K562 (cell line): ENCODE data around the gene ARMH3. TPM values are rescaled to one million over a fixed set of nuclear protein-coding genes. Genes with fewer than 3 reads are reported as not detected.

Experiments used
- ATF1 ChIP-seq, 2 experiments: fragments of 450-650 bp in 1 of 2; IDR thresholded peaks; 2 replicates each; pipeline ENCODE4 v1.6.1; 2016; ENCODE audit warnings: missing compliant biosample characterization in 1 of 2, missing genetic modification characterization in 1 of 2
- CHD1 ChIP-seq: fragments of 200-600 bp; sonication (generic); IDR thresholded peaks from one replicate; pipeline ENCODE4 v1.6.1; 2012; ENCODE audit warnings: mild to moderate bottlenecking, moderate library complexity, low read length, inconsistent platforms
- CREB1 ChIP-seq, 2 experiments: sonication (generic) in 1 of 2; formaldehyde crosslinking in 1 of 2; IDR thresholded peaks; 2 replicates each; pipeline versions ENCODE4 v1.6.1 to v1.8.0; 2012 to 2022; ENCODE audit warnings: inconsistent platforms in 1 of 2, mild to moderate bottlenecking in 1 of 2, missing genetic modification reagents in 1 of 2, moderate library complexity in 1 of 2
- E4F1 ChIP-seq: fragments of 250-450 bp; sonication (Bioruptor Pico); IDR thresholded peaks from 2 replicates; pipeline ENCODE4 v1.5.0; 2021; ENCODE audit warnings: mild to moderate bottlenecking, borderline replicate concordance
- ELF1 ChIP-seq: fragments of 200-800 bp; sonication (Bioruptor generic); IDR thresholded peaks from 2 replicates; pipeline ENCODE4 v1.6.1; 2016; ENCODE audit warnings: missing genetic modification characterization, missing compliant biosample characterization
- MNT ChIP-seq, 2 experiments: fragments of 450-650 bp; conservative IDR thresholded peaks; 2 replicates each; pipeline ENCODE4 v1.6.1; 2017; ENCODE audit warnings: mild to moderate bottlenecking in 2 of 2, moderate library complexity in 2 of 2
- MTA1 ChIP-seq: fragments of 450-650 bp; IDR thresholded peaks from 2 replicates; pipeline ENCODE4 v1.6.1; 2017; ENCODE audit warnings: borderline replicate concordance
- POLR2AphosphoS5 ChIP-seq: IDR thresholded peaks from 2 replicates; pipeline ENCODE4 v1.6.1; 2011; ENCODE audit warnings: mild to moderate bottlenecking, low read depth, low read length, moderate library complexity; ENCODE audit not compliant: control insufficient read depth, insufficient read depth
- PTTG1 ChIP-seq: fragments of 450-650 bp; IDR thresholded peaks from 2 replicates; pipeline ENCODE4 v1.6.1; 2016; ENCODE audit warnings: low read depth, mild to moderate bottlenecking, missing genetic modification characterization, missing compliant biosample characterization
- RB1 ChIP-seq: fragments of 450-650 bp; IDR thresholded peaks from 2 replicates; pipeline ENCODE4 v1.6.1; 2017; ENCODE audit warnings: low read depth, mild to moderate bottlenecking
- SIN3A ChIP-seq, 2 experiments: fragments of 150-350 bp in 1 of 2; IDR thresholded peaks; 2 replicates each; pipeline ENCODE4 v1.6.1; 2011 to 2016; ENCODE audit warnings: borderline replicate concordance in 2 of 2, low read depth in 2 of 2, low read length in 2 of 2, mild to moderate bottlenecking in 2 of 2, moderate library complexity in 2 of 2; ENCODE audit not compliant: control insufficient read depth in 1 of 2
- TAF1 ChIP-seq: IDR thresholded peaks from 2 replicates; pipeline ENCODE4 v1.6.1; 2011; ENCODE audit warnings: mild to moderate bottlenecking, low read length, moderate library complexity; ENCODE audit not compliant: insufficient read depth, control insufficient read depth, severe bottlenecking; ENCODE audit errors: extremely low read depth
- YY1 ChIP-seq, 3 experiments: IDR thresholded peaks; 2 replicates each; pipeline ENCODE4 v1.6.1; 2011; ENCODE audit warnings: low read length in 2 of 3, mild to moderate bottlenecking in 2 of 3, moderate library complexity in 2 of 3, borderline replicate concordance in 1 of 3, control low read depth in 1 of 3, low read depth in 1 of 3; ENCODE audit not compliant: insufficient read depth in 3 of 3, insufficient replicate concordance in 2 of 3, control insufficient read depth in 1 of 3, insufficient read length in 1 of 3; ENCODE audit errors: extremely low read depth in 1 of 3
- polyA plus RNA-seq, 8 experiments: library from polyadenylated mRNA; depleted of rRNA in 4 of 8; stranded (reverse) in 5 of 8; unstranded in 3 of 8; fragments of >200 nt; fragmentation: Nextera tagmentation in 2 of 8; fragmentation: Illumina TruSeq in 1 of 8; extraction: Ambion mirVana in 2 of 8; extraction: Trizol in 1 of 8; gene quantifications; 2 replicates each; pipeline versions ENCODE4 v1.2.1 to v1.2.3, GENCODE V29; 2011 to 2014; ENCODE audit warnings: inconsistent platforms in 1 of 8, missing spikeins in 1 of 8
- total RNA-seq, 7 experiments: library from RNA; depleted of rRNA in 6 of 7; stranded (reverse); fragments of >200 nt in 6 of 7; fragmentation: Illumina TruSeq in 2 of 7; extraction: Trizol in 2 of 7; gene quantifications; 2 replicates each; pipeline versions ENCODE4 v1.2.1 to v1.2.3, GENCODE V29; 2011 to 2021; ENCODE audit warnings: low replicate concordance in 1 of 7
- TF ChIP-seq, protein P1 (sequence below), 2 experiments: fragments of 450-650 bp in 1 of 2; IDR thresholded peaks; 2 replicates each; pipeline ENCODE4 v1.6.1; 2011 to 2017; ENCODE audit warnings: low read depth in 2 of 2, antibody characterized with exemption in 1 of 2, borderline replicate concordance in 1 of 2, low read length in 1 of 2, mild to moderate bottlenecking in 1 of 2, mixed read lengths in 1 of 2; ENCODE audit not compliant: control insufficient read depth in 1 of 2

The ARMH3 gene
- total and polyA plus RNA-seq, 9 of the 15 experiments (the other 6 are each of a cell fraction or from before 2014, with no cell fraction given) = 0.29 to 0.73 TPM; not detected in 7

DNA sequence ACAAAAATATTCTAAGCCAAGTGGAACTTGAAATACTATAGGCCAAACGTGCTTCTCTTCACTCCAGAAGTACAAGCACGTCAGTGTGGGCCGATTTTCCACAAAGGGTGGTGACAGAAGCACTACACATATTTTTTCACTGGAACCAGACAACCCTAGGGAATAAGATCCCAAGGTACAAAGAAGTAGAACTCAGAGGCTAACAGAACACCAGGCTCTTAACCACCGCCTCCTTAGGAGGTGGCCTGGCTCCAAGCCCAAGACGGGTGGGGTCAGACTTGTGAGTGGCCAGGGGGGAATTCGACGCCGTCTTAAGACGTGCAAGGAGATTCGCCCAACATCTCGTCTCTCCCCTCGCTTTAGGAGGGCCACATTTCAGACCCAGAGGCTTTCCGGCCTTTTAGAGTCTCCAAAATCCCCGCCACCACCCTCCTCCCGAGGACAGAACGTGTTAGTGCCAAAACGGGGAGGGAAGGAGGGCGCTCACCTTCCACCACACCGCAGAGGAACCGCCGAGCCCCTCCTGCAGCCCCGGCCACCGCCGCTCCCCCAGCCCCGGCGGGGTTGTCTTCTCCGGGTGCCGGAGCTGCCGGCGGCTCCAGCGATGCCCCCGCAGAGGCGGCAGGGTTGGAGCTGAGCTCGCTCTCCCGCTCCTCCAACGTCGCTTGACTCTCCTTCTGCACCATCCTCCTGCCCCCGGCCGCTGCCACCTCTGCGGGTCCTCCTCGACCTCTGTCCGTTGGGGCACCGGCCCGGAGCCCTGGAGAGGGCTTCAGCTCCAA lies 238.4 kb downstream of the ARMH3 start (continued):
- TF ChIP-seq, protein P1, sequence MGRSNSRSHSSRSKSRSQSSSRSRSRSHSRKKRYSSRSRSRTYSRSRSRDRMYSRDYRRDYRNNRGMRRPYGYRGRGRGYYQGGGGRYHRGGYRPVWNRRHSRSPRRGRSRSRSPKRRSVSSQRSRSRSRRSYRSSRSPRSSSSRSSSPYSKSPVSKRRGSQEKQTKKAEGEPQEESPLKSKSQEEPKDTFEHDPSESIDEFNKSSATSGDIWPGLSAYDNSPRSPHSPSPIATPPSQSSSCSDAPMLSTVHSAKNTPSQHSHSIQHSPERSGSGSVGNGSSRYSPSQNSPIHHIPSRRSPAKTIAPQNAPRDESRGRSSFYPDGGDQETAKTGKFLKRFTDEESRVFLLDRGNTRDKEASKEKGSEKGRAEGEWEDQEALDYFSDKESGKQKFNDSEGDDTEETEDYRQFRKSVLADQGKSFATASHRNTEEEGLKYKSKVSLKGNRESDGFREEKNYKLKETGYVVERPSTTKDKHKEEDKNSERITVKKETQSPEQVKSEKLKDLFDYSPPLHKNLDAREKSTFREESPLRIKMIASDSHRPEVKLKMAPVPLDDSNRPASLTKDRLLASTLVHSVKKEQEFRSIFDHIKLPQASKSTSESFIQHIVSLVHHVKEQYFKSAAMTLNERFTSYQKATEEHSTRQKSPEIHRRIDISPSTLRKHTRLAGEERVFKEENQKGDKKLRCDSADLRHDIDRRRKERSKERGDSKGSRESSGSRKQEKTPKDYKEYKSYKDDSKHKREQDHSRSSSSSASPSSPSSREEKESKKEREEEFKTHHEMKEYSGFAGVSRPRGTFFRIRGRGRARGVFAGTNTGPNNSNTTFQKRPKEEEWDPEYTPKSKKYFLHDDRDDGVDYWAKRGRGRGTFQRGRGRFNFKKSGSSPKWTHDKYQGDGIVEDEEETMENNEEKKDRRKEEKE (IDR thresholded peaks at IDR 0.05; ENCODE audit: borderline replicate concordance in 1 of 2, control insufficient read depth in 1 of 2, low read depth in 2 of 2, low read length in 1 of 2) = no peak
- TF ChIP-seq CREB1 (IDR thresholded peaks at IDR 0.05) = peak; percentile 64
- 0 out of 2 replicates have a peak, but pooled peaks have one; percentile 25 for TF ChIP-seq CREB1 (CRISPR knock-in tag; IDR thresholded peaks at IDR 0.05)
- TF ChIP-seq RB1 = no peak
- TF ChIP-seq ATF1 (CRISPR knock-in tag; IDR thresholded peaks at IDR 0.05) = 0 out of 2 replicates have a peak, but pooled peaks have one; percentile 16
- TF ChIP-seq ATF1 (tag; IDR thresholded peaks at IDR 0.05) = no peak
- TF ChIP-seq YY1 (IDR thresholded peaks at IDR 0.05; ENCODE audit: borderline replicate concordance in 1 of 3, control insufficient read depth in 1 of 3, extremely low read depth in 1 of 3, insufficient read depth in 3 of 3, insufficient read length in 1 of 3, insufficient replicate concordance in 2 of 3, low read depth in 1 of 3, low read length in 2 of 3) = peak in 1 of 3 experiments; percentile 28
- peak in 1 of 2 experiments; percentile 15; a peak in 2 of 4 replicates for TF ChIP-seq MNT (conservative IDR thresholded peaks at IDR 0.05)
- TF ChIP-seq E4F1 (CRISPR knock-in tag) = no peak
- TF ChIP-seq PTTG1 (tag) = no peak
- TF ChIP-seq TAF1 = peak; percentile 51
- TF ChIP-seq CHD1 = peak; percentile 91
- TF ChIP-seq SIN3A (IDR thresholded peaks at IDR 0.05; ENCODE audit: borderline replicate concordance in 2 of 2, control insufficient read depth in 1 of 2, low read depth in 2 of 2, low read length in 2 of 2) = peak in 1 of 2 experiments; percentile 65; a peak in 1 of 4 replicates
- TF ChIP-seq ELF1 (tag) = no peak
- 0 out of 2 replicates have a peak, but pooled peaks have one; percentile 61 for TF ChIP-seq MTA1
- TF ChIP-seq POLR2AphosphoS5 = peak; percentile 45
